HEK293T (cell line): ENCODE data around the gene SLC39A3.

Source experiments
- CTCF ChIA-PET: fragments of 350-600 bp; formaldehyde crosslinking; extraction: SDS; loops from one replicate; lab custom pipeline; 2021; ENCODE audit warnings: antibody characterized with exemption, inconsistent platforms; lab: Yijun Ruan, JAX
- POLR2A ChIA-PET: fragments of 350-600 bp; formaldehyde crosslinking; extraction: SDS; loops from one replicate; lab custom pipeline; 2020; ENCODE audit warnings: antibody characterized with exemption, inconsistent platforms; lab: Yijun Ruan, JAX
- DNase-seq: peaks from one replicate; pipeline ENCODE4 v3.0.0; 2012; ENCODE audit warnings: mixed read lengths; ENCODE audit errors: extremely low spot score
- ARNT ChIP-seq: fragments of 450-650 bp; IDR thresholded peaks from 2 replicates; pipeline ENCODE4 v1.6.1; 2017; ENCODE audit warnings: mild to moderate bottlenecking
- BHLHE40 ChIP-seq: fragments of 450-650 bp; IDR thresholded peaks from 2 replicates; pipeline ENCODE4 v1.6.1; 2016; ENCODE audit warnings: mild to moderate bottlenecking, moderate library complexity, borderline replicate concordance
- CTBP1 ChIP-seq: fragments of 450-650 bp; IDR thresholded peaks from 2 replicates; pipeline ENCODE4 v1.6.1; 2016; ENCODE audit warnings: borderline replicate concordance
- ELF4 ChIP-seq: fragments of 450-650 bp; IDR thresholded peaks from 2 replicates; pipeline ENCODE4 v1.6.1; 2017; ENCODE audit warnings: antibody characterized with exemption
- FOXA1 ChIP-seq: fragments of 450-650 bp; IDR thresholded peaks from 2 replicates; pipeline ENCODE4 v1.6.1; 2016; ENCODE audit warnings: mild to moderate bottlenecking
- FOXK2 ChIP-seq: fragments of 450-650 bp; IDR thresholded peaks from 2 replicates; pipeline ENCODE4 v1.6.1; 2016; ENCODE audit warnings: mild to moderate bottlenecking
- FOXM1 ChIP-seq: fragments of 450-650 bp; IDR thresholded peaks from 2 replicates; pipeline ENCODE4 v1.6.1; 2017; ENCODE audit warnings: mild to moderate bottlenecking, borderline replicate concordance
- HDGF ChIP-seq: fragments of 450-650 bp; IDR thresholded peaks from 2 replicates; pipeline ENCODE4 v1.6.1; 2017; ENCODE audit warnings: antibody characterized with exemption, borderline replicate concordance
- L3MBTL2 ChIP-seq: fragments of 450-650 bp; conservative IDR thresholded peaks from 2 replicates; pipeline ENCODE4 v1.6.1; 2016; ENCODE audit warnings: mild to moderate bottlenecking
- LEF1 ChIP-seq: fragments of 450-650 bp; IDR thresholded peaks from 2 replicates; pipeline ENCODE4 v1.6.1; 2017; ENCODE audit warnings: mild to moderate bottlenecking, borderline replicate concordance
- NFRKB ChIP-seq: fragments of 450-650 bp; IDR thresholded peaks from 2 replicates; pipeline ENCODE4 v1.6.1; 2016; ENCODE audit warnings: mild to moderate bottlenecking, moderate library complexity
- SP1 ChIP-seq: fragments of 450-650 bp; IDR thresholded peaks from 2 replicates; pipeline ENCODE4 v1.6.1; 2017
- SUZ12 ChIP-seq: fragments of 450-650 bp; IDR thresholded peaks from 2 replicates; pipeline ENCODE4 v1.6.1; 2016; ENCODE audit warnings: mild to moderate bottlenecking
- TARDBP ChIP-seq: fragments of 450-650 bp; IDR thresholded peaks from 2 replicates; pipeline ENCODE4 v1.6.1; 2016
- ZNF384 ChIP-seq: fragments of 450-650 bp; IDR thresholded peaks from 2 replicates; pipeline ENCODE4 v1.6.1; 2016
- TF ChIP-seq, protein P1 (sequence below): fragments of 450-650 bp; IDR thresholded peaks from 2 replicates; pipeline ENCODE4 v1.6.1; 2016

Gene SLC39A3

GRCh38 chr19:2734589-2735288, 5.1 kb downstream of the SLC39A3 start:
- TF ChIP-seq NFRKB, result no peak
- no peak for TF ChIP-seq BHLHE40
- no peak for TF ChIP-seq LEF1
- TF ChIP-seq ELF4, result no peak
- no peak for DNase-seq
- CTCF ChIA-PET, result no interaction called here
- POLR2A ChIA-PET, result interaction anchor here (0.8 kb wide), 1 partner anchor 216 kb away, joined by 3 read pairs; no protein-coding TSS in a partner anchor

DNA sequence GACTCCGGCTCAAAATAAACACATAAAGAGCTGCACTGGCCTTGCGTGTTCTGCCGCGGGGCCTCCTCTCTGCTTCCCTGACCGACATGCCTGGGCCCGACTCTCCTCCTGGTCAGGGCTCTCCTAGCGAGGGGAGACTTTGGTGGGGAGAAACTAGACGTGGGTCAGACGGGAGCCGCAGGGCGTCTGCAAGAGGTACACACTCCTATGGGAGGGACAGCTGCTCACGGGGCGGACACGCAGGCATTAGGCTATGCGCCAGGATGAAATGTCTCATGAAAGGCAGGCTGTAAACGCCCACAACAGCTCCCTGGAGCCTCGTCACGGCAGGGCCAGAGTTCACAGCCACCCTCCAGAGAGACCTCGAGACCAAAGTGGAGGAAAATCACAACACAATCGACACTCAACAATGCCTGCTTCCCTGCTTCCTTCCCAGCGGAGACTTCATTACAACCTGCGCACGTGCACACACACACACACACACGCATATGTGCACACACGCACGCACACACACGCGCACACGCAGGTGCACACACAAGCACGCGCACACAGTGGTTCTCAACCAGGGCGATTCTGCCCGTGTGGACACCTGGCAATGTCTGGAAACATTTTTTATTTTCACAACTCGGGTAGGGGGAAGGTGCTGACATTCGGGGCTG, 5.8 kb downstream of the SLC39A3 start:
- POLR2A ChIA-PET, result no interaction called here
- CTCF ChIA-PET, result no interaction called here
- no peak for DNase-seq
- TF ChIP-seq FOXA1 (no peak), L3MBTL2 (no peak), BHLHE40 (no peak), HDGF (no peak), SUZ12 (no peak), FOXM1 (no peak), LEF1 (no peak), SP1 (no peak), FOXK2 (no peak), TARDBP (no peak)
- TF ChIP-seq, protein P1, sequence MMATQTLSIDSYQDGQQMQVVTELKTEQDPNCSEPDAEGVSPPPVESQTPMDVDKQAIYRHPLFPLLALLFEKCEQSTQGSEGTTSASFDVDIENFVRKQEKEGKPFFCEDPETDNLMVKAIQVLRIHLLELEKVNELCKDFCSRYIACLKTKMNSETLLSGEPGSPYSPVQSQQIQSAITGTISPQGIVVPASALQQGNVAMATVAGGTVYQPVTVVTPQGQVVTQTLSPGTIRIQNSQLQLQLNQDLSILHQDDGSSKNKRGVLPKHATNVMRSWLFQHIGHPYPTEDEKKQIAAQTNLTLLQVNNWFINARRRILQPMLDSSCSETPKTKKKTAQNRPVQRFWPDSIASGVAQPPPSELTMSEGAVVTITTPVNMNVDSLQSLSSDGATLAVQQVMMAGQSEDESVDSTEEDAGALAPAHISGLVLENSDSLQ, result no peak

- POLR2A ChIA-PET, result no interaction called here
- CTCF ChIA-PET, result no interaction called here
- no peak for DNase-seq
- TF ChIP-seq HDGF (no peak), ZNF384 (no peak), TARDBP (no peak), SP1 (no peak), SUZ12 (no peak), NFRKB (no peak), ARNT (no peak), LEF1 (no peak), FOXM1 (no peak), BHLHE40 (no peak), ELF4 (no peak), CTBP1 (no peak), L3MBTL2 (no peak)
- TF ChIP-seq, protein P1, result no peak
Measured at GRCh38 chr19:2732883-2733282, 6.9 kb downstream of the SLC39A3 start.

DNA sequence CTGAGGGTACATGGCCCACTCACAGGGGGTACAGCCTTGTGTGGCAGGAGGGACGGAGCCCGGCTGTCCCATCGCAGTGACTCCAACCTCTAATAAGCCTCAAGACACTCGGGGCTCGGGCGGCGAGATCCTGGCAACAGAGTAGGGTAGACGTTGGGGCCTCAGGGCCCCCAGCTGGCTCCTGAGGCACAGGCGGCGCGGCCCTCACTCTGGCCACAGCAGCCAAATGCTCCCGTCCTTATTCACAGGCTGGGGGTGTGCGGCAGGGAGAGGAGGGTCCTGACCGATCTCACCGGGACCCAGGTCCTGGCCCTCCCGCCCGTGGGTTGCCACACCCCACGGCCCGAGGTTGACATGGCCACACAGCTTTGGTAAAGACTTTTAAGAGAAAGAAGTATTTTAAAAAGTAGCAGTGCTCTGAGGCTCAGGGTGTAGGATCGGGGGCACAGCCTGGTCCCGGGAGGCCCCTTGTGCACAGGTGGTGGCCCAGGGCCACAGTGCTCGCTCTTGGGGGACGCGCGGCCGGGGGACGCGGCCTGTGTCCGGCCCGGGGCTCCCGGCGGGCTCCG, 7.6 kb downstream of the SLC39A3 start:
- ChIA-PET CTCF (no interaction called here), POLR2A (no interaction called here)
- no peak for TF ChIP-seq ARNT
- TF ChIP-seq, protein P1, result no peak
- TF ChIP-seq CTBP1, result no peak
- TF ChIP-seq SUZ12, result no peak
- TF ChIP-seq L3MBTL2, result no peak
- no peak for TF ChIP-seq TARDBP
- TF ChIP-seq NFRKB, result no peak
- no peak for TF ChIP-seq BHLHE40
- TF ChIP-seq FOXM1, result no peak
- no peak for TF ChIP-seq LEF1
- no peak for TF ChIP-seq FOXK2
- TF ChIP-seq HDGF, result no peak
- TF ChIP-seq FOXA1, result no peak
- DNase-seq, result no peak

GRCh38 chr19:2731181-2731995, 8.4 kb downstream of the SLC39A3 start:
- no peak for DNase-seq
- TF ChIP-seq SP1 (no peak), FOXA1 (no peak), ARNT (no peak), FOXK2 (no peak), TARDBP (no peak), FOXM1 (no peak), L3MBTL2 (no peak), ZNF384 (no peak), CTBP1 (no peak), HDGF (no peak), LEF1 (no peak)
- TF ChIP-seq, protein P1, result no peak
- ChIA-PET CTCF (no interaction called here), POLR2A (no interaction called here)
